HG03025 (cell line): ENCODE data around the gene PLEKHA8.

Experiments used
- ATAC-seq: cut with Tn5 transposase; IDR thresholded peaks from one replicate; pipeline ENCODE4 v1.9.1; 2021; ENCODE audit warnings: mild to moderate bottlenecking, moderate library complexity; ENCODE audit not compliant: unreplicated experiment, low FRiP score

The PLEKHA8 gene

GRCh38 chr7:30163231-30163894 is 135.2 kb downstream of the PLEKHA8 start:
- ATAC-seq = no peak

DNA sequence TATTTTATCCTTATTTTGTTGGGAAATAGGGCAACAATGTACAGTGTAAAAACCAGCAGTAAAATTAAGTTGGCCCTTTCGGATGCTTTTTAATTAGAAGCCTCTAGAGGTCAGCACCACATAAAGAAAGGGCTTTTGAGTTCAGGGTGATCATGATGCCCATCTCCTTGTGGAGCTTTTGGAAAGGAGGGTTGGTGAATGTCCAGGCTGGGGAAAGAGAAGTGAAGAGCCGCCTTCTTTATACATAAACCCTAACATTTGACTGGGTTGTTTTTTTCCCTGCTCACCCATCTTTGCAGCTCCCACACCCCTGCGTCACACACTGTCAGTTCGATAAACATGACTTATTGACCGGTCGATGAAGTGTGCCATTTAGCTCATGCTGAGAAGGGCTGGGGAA is 136.4 kb downstream of the PLEKHA8 start:
- ATAC-seq = no peak

DNA sequence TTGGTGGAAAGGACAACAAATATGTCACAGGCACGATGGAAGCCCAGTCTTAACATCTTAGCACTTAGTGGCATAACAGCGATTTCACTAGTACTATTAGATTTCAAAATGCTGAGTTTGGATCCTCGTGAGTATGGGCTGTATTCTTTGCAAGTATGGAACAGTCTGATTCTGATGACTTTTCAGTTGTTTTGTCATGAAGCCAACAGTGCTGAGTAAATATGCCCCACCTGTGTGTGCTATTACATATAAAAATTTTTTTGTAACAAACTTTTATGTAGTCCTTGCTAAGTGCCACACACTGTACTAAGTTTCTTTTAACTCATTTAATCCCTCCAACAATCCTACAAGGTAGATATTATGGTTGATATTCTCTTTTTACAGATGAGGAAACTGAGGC is 137.4 kb downstream of the PLEKHA8 start:
- no peak for ATAC-seq

GRCh38 chr7:30166155-30166840 is 138.1 kb downstream of the PLEKHA8 start:
- ATAC-seq = no peak

DNA sequence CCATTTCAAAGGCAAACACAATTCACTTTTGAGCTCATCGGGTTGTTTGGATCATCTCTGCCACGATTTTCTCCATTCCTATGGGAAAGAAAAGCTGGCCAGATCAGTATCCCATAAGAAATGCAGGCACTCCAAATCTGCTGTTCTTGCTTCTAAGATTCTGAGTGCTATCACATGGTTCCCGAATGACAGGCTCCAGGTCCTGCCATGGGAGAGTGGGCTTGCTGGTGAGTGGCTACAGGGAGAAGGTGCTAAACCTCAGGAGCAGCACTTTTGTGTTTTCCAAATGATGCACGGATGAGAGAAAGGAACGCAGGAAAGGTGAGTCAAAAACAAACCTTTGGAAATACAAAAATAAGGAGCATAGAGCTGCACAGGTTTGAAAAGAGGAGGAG is 138.6 kb downstream of the PLEKHA8 start:
- no peak for ATAC-seq

GRCh38 chr7:30167901-30168300 is 139.7 kb downstream of the PLEKHA8 start:
- no peak for ATAC-seq

GRCh38 chr7:30168835-30169573 is 140.8 kb downstream of the PLEKHA8 start:
- no peak for ATAC-seq

DNA sequence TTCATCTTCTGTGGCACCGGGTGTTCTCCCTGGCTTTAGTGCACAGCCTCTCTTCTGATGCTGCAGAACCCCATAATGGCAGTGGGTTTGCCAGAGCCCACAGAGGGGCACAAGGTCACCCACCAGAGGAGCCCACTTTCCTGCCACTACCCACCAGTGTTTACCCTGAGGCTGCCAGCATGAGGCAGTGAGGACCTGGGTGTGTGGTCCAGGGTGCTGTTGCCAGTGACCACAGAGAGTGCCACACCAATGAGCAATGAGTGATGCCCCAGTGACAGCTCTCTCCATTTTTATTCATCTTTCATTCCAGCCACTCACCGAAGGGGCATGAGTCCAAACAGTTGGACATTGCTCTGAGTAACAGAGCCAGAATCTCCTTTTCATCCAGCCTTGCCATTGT is 141.4 kb downstream of the PLEKHA8 start:
- no peak for ATAC-seq

DNA sequence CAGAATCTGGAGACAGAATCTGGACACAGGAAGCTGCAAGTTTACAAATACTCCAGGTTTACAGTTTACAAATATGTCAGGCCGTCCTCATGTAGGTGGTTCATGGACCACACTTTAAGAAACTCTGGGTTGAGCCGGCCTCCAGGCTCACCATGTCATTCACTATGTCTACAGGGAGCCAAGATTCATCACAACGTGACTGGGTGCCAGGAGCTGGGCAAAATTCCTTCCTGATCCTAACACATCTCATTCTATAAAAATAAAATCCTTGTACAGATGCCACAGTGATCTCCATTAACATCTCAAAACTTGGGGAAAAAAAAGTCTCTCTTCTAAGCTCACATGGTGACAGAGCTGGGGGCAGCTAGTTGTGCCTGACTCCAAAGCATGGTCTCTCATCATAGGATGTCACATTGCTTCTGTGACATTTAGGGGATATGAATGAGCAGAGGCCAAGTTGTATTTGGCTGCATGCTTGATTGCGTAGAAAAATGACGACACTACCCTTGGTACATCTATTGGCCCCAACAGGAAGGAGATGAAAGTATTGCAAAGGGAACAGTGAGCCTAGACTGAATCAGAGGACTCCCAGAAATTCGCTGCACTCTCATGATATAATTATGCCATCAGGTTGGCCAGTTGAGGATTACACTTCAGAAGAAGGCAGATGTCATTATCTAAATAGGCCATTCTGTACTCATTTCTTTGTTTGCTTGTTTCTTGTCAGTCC is 142.4 kb downstream of the PLEKHA8 start:
- no peak for ATAC-seq

DNA sequence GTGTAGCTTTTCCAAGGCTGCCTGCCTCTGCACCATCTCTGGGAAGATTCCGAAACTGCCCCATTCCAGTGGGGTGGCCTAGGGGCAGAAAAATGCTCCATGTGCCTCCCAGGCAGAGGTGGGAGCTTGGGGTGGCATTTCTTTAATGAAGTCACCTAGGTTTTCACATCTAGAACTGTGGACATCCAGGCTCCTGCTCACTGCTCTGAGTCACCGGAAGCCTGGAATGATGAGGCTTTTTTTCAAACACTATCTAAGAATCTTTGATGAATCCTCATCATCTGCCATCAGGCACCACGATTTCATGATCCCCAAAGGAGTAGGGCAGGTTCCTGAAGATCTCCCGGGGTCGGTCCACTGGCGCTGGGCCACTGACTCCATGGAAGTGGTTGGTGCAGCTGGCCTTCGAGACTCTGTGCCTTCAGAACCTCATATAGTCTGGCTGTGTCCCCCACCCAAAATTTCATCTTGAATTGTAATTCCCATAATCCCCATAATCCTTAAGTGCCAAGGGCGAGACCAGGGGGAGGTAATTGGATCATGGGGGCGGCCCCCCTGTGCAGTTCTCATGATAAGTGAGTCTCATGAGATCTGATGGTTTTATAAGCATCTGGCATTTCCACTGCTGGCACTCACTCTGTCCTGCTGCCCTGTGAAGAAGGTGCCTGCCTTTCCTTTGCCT is 143.7 kb downstream of the PLEKHA8 start:
- no peak for ATAC-seq

DNA sequence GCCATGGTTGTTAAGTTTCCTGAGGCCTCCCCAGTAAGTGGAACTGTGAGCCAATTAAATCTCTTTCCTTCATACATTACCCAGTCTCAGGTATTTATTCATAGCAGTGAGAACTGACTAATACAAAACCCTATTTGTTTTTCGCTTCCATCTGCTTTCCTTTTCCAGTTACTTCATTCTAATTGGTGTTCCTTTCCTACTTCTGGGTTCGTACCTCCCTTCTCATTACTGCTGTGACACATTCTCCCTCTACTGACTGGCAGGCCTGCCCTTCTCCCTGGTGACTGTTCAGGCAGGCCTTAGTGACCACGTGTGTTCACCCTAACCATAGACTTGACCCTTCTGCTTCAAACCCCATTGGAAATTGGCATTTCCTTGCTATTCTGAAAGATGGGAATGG is 144.2 kb downstream of the PLEKHA8 start:
- no peak for ATAC-seq

DNA sequence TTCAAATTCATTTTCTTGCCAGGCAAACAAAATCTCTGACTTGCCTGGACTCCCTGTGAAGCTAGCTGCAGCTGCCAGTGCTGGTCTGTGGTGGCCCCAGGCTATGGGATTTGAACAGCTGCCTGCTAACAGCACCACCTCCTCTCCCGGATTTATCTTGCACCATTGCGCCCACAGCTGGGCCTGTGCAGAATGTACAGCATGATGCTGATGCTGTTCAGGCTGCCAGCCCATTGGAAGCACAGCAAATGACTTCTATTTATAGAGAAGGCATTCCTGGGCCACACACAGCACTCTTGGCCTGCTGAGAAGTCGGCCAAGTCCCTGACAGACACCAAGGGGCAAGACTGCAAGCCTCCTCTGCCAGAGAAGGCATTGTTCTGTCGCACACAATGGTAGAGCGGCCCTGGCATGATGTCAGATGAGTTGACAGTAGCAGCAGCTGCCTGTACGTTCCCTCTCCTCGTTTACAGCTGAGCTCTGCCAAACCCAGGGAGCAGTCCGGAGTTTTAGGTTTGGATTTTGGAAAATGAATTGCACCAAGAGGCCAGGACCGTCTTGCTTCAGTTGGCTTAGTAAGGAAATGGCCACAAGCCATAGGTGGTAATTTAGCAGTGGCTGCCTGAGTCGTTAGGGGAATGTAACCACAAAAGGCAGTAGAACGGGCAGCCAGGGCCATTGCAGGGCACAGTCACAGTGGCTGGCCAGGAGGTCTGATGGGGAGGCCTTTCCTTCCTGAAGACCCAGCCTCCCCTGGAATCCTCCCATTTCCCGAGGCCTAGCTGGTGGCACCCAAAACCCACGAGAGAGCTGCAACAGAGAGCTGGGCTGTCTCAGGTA is 145.1 kb downstream of the PLEKHA8 start:
- ATAC-seq = no peak

DNA sequence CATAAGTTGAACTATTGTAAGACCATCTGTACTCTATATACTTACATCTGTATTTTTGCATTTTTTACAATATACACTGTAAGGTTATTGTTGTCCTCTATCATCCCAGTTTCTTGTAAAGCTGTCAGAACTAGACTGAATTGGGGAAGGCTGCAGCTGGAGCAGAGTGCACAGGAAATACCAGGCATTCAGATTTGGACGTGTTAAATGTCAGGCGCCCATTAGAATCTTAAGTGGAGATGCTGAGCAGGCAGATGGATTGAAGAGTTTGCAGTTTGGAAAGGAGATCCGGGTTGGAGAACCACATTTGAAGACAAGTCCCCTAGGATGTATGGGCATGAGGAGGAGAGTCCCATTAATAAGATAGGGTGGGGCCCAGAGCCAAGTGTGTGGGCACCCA is 147.0 kb downstream of the PLEKHA8 start:
- ATAC-seq = no peak

DNA sequence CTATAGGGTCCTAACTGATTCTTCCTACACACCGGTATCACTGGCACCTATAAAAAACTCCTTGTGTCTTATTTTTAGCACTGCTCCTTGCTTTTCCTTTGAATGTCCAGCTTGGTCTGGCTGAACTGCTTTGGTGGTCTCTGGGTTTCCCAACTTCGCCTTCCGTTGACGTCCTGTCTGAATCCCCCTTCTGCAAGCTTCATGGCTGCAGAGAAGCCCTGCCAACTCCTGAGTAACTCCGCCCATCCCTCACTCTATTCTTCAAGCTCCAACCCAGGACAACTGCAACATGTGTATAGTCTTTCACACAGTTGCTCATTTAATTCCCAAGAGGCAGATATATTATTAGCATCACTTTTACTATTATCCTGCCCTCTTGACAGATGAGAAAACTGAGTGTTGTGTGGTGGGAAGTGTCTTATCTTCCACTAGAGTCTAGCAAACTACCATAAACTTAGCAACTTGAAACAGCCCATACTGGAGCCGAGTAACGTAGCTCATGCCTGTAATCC is 147.5 kb downstream of the PLEKHA8 start:
- no peak for ATAC-seq

GRCh38 chr7:30176463-30177109 is 148.4 kb downstream of the PLEKHA8 start:
- no peak for ATAC-seq

GRCh38 chr7:30177186-30177585 is 149.0 kb downstream of the PLEKHA8 start:
- ATAC-seq = no peak

DNA sequence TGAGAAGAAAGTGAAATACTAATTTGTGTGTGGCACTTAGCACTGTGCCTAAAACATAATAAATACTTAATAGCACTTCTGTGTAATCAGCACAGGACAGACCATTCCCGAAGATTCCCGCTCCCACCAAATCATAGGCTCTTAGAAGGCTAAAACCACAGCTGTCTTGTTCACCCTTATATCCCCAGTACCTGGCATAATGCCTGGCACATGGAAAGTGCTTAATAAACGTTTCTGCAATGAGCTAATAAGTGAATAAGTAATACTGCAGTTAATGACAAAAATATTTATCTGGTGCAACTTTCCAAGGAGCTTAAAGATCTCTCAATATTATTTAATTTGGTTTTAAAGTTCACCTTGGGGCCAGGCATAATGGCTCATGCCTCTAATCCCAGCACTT is 149.8 kb downstream of the PLEKHA8 start:
- no peak for ATAC-seq

- peak; percentile 88 for ATAC-seq
These were observed 150.7 kb downstream of the PLEKHA8 start for GRCh38 chr7:30178748-30179436.
